Ovary (tissue), 3 donors: ENCODE results near the gene FRMD5.

Experiments used
- EP300 ChIP-seq: sonication (generic); formaldehyde crosslinking; IDR thresholded peaks from one replicate; pipeline ENCODE4 v1.6.1; 2017; ENCODE audit warnings: antibody characterized with exemption
- POLR2A ChIP-seq: fragments of 450-650 bp; IDR thresholded peaks from one replicate; pipeline ENCODE4 v1.6.1; 2017; ENCODE audit warnings: antibody characterized with exemption, mild to moderate bottlenecking, moderate library complexity
- TF ChIP-seq, protein P1 (sequence below), 3 donors: fragments of 450-650 bp in 2 of 3; fragments of 200-600 bp in 1 of 3; IDR thresholded peaks; one replicate each; pipeline versions ENCODE4 v1.5.1 to v1.8.0; 2016 to 2022; ENCODE audit warnings: antibody characterized with exemption in 3 of 3, mild to moderate bottlenecking in 1 of 3
- donor health status: DM: no; HTN: no; CAD: no.

- TF ChIP-seq, protein P1, sequence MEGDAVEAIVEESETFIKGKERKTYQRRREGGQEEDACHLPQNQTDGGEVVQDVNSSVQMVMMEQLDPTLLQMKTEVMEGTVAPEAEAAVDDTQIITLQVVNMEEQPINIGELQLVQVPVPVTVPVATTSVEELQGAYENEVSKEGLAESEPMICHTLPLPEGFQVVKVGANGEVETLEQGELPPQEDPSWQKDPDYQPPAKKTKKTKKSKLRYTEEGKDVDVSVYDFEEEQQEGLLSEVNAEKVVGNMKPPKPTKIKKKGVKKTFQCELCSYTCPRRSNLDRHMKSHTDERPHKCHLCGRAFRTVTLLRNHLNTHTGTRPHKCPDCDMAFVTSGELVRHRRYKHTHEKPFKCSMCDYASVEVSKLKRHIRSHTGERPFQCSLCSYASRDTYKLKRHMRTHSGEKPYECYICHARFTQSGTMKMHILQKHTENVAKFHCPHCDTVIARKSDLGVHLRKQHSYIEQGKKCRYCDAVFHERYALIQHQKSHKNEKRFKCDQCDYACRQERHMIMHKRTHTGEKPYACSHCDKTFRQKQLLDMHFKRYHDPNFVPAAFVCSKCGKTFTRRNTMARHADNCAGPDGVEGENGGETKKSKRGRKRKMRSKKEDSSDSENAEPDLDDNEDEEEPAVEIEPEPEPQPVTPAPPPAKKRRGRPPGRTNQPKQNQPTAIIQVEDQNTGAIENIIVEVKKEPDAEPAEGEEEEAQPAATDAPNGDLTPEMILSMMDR (IDR thresholded peaks at IDR 0.05), result no peak
- TF ChIP-seq POLR2A (no peak), EP300 (no peak)
Observed at GRCh38 chr15:43931790-43932435, 263.2 kb downstream of the FRMD5 start.
